ENCODE measurements around the gene LRRC57. TPM values are rescaled to one million over a fixed set of nuclear protein-coding genes. Genes with fewer than 3 reads are reported as not detected.

LRRC57 gene
- 18.2 and 24.4 TPM in 2 replicates for total RNA-seq

DNA sequence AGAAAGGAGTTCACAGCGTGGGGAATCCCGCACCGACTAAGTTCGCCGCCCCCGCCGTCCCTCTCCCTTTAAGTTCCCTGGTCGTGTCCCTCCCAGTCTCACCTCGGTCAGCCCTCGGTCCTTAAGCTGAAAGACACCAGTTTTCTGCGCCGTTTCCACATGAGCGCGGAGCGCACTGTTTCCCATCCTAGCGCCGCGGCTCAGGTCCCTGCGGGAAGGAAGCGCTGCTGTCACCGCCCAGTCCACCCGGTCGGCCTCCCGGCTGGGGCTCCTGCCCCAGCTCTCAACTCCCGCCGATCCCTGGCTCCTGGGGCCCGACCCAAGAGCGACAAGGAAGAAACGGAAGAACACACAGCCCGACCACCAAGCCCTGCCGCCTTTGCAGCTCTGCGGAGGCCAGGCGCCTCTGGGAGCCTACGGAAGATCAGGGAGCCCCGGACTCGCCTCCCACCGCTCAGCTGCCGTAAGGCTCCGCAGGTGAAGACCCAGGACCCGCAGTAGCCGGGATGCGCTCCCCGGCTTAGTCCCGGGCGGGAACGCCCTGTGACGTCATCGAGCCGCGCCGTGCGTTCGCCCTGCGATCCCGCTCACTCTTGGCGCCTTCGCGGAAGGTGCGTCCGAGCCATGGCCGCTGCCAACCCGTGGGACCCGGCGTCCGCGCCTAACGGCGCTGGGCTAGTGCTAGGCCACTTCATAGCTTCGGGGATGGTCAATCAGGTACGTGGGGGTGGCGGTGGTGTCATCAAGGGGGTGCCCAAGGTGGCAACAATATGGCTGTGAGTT lies at the start of gene LRRC57, which contains the start of gene HAUS2:
Gene LRRC57 (minus strand): TSS at position 545 of the 783 bp plus-strand sequence. CDS start 359 bp downstream, at position 186.
Gene HAUS2 (plus strand): TSS at position 590 of the 783 bp plus-strand sequence. CDS start 35 bp downstream, at position 625.

DNA sequence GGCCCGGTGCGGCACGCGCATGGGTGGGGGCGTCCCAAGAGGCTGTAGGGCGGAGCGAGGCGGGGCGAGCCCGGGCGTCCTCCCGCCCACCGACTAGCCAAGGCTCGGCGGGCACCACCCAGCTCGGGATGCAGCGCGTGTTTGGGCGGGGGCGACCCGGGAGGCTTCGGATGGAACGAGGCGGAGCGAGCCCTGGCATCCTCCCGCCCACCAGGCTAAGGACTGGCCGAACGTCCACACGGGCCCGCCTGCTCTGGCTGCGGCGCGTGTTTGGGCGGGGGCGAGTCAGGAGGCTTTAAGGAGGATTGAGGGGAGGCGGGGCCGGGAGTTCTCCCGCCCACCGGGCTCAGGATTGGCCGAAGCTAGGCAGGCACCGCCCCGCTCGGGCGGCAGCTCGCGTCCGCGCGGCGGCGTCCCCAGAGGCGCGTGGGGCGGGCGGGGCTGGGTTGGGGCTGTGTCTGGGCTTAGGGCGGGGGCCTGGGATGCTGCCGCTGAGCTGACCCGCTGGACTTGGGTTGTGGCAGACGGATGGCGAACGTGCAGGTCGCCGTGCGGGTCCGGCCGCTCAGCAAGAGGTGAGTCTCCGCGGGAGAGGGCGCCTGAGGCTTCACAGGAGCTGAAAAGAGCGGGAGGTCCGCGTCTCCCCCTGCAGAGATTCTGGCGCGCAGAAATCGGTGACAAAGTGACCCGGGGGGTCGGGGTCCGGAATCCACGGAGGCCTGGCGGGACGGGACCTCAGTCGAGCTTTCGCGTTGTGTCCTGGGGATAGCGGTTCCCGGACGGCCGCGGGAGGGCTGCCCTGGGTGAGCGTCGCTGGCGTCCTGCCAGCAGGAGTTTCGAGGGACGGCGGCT lies 26.8 kb upstream of the LRRC57 start, which contains the start of gene STARD9:
Gene STARD9 (plus strand): TSS at position 419 of the 852 bp plus-strand sequence. CDS start 110 bp downstream, at position 529.

DNA sequence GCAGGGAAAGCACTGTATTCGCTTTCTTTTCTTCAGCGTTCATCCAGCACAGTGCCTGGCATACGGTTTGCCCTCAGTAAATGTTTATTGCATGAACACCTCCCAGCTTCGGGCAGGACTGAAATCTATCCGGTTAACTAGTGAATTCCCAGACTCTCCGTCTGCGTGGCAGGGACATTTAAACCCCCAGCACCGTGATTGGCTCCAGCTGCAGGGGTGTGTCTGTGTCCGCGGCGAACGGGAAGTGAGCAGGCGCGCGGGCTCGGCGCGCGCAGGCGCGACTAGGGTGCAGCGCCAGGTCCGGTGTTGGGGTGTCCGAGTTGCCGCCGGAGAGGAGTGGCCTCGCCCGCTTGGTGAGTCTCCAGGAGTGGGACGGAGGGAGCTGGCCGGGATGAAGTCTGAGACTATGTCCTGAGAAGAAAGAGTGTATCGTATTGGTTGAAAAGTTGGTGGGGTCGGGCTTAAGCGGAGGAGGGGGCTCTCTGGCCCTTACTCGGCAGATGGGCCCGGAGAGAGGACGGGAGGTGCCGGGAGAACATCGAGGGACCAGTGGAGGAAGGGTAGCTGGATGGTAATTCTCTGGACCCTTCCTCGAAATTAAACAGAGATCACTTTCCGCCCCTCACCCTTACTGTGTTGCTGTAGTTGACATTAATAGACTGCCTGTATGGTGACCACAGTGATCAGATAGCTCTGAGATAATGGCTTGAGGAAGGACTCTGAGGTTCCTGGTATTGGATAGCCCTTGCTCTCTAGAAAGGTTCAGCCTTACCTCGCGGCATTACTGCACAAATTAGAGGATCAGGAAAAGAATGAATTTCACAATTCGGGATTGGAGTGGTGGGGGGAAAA lies 53.0 kb downstream of the LRRC57 start, which contains the start of gene SNAP23:
Gene SNAP23 (plus strand): TSS at position 274 of the 852 bp plus-strand sequence. CDS start 16,213 bp downstream, outside the sequence.

DNA sequence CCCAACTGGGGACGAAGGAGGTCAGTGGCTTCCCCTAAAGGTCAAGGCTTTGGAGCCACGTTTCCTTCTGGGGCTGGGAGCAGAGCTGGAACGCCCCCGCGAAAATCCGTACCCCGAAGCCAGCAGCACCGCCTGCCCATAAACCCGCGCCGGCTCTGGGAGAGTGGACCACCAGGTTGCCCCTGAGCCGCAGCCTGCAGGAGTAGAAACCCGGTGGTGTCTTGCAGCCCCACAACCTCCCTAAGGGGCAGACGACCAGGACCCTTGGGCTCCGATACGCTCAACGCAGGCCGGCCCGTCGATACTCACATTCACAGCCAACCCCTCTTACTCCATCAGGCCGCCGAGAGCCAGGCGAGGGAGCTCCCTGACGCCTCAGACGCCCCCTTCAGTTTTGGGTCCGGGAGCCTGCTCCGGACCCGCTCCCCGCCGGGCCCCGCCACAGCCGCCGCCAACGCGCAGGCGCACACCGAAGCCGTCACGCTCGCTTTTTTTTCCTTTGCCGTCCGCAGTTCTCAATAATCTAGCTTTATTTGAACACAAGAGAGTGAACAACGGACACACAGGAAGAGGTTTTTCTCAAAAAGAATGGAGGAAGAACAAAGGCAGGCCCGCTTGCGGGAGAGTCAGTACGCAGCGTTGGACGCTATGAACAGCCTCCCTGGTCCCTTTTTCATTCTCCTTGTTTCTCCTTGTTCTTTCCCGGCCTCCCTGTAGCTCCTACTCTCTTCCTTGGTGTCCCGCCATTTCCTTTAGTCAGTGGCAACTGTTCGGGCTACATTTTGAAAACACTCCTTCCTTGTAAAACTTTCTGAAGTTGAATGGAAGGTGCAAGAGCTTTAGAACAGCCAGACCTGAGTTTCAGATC lies 57.7 kb downstream of the LRRC57 start, which contains the start of gene ZNF106:
Gene ZNF106 (minus strand): TSS at position 471 of the 868 bp plus-strand sequence. CDS start 18,852 bp downstream, outside the sequence.

Other genes with a start within 250 kb of the LRRC57 start
- 0.15 and 0.32 TPM in 2 replicates for gene CAPN3, start 189.3 kb downstream of the LRRC57 start, total RNA-seq
- 52.3 and 58.5 TPM in 2 replicates for gene ZNF106, start 57.7 kb downstream of the LRRC57 start, total RNA-seq
- gene SNAP23, start 53.2 kb downstream of the LRRC57 start, total RNA-seq = 263 and 312 TPM in 2 replicates
- 38.1 and 45.1 TPM in 2 replicates for gene HAUS2, start within 50 bp of the LRRC57 start, total RNA-seq
- gene STARD9, start 26.8 kb upstream of the LRRC57 start, total RNA-seq = 2.9 and 5.8 TPM in 2 replicates
- 8.1 and 12.0 TPM in 2 replicates for gene CDAN1, start 188.3 kb upstream of the LRRC57 start, total RNA-seq